HUES64 (cell line): ENCODE measurements around the gene SIGLEC7.

ENCODE experiments used
- H3K27ac ChIP-seq: 2 replicates; pipeline ENCODE4 v1.7.0; 2013; ENCODE audit warnings: low read depth, low read length, inconsistent platforms
- H3K27me3 ChIP-seq: 2 replicates; pipeline ENCODE4 v1.6.1; 2013; ENCODE audit warnings: mild to moderate bottlenecking, low read length; ENCODE audit not compliant: insufficient read depth
- H3K36me3 ChIP-seq: 2 replicates; pipeline ENCODE4 v1.6.1; 2013; ENCODE audit warnings: mild to moderate bottlenecking, low read length; ENCODE audit not compliant: insufficient read depth
- H3K4me1 ChIP-seq: 2 replicates; pipeline ENCODE4 v1.6.1; 2013; ENCODE audit warnings: mild to moderate bottlenecking, low read length, moderate library complexity; ENCODE audit not compliant: insufficient read depth
- H3K4me3 ChIP-seq: 2 replicates; pipeline ENCODE4 v1.5.1; 2013; ENCODE audit warnings: mild to moderate bottlenecking, low read length, moderate library complexity
- H3K9ac ChIP-seq: 2 replicates; pipeline ENCODE4 v1.6.1; 2013; ENCODE audit warnings: mild to moderate bottlenecking, low read depth, low read length
- H3K9me3 ChIP-seq: 2 replicates; pipeline ENCODE4 v1.6.1; 2013; ENCODE audit warnings: low read depth, low read length; ENCODE audit not compliant: insufficient read depth
- WGBS: fragments of 150-250, 120-280 bp; methylation state at CpG from one replicate; pipeline ENCODE4 v1.1.7; 2013; ENCODE audit warnings: missing lambda C conversion rate; 5-methylcytosine and 5-hydroxymethylcytosine counted together

The SIGLEC7 gene

GRCh38 chr19:51192689-51193088 lies 50.6 kb downstream of the SIGLEC7 start:
- H3K27ac ChIP-seq: no peak overlapping the region
- H3K9me3 ChIP-seq: no peaks in the 10 kb centered on the region
- H3K9ac ChIP-seq: no peak overlapping the region
- no peaks in the 10 kb centered on the region for H3K27me3 ChIP-seq
- no peaks in the 10 kb centered on the region for H3K36me3 ChIP-seq
- H3K4me3 ChIP-seq: no peak overlapping the region
- no peaks in the 10 kb centered on the region for H3K4me1 ChIP-seq
- 94% methylated on average over 9 of the region's 9 CpGs for WGBS

DNA sequence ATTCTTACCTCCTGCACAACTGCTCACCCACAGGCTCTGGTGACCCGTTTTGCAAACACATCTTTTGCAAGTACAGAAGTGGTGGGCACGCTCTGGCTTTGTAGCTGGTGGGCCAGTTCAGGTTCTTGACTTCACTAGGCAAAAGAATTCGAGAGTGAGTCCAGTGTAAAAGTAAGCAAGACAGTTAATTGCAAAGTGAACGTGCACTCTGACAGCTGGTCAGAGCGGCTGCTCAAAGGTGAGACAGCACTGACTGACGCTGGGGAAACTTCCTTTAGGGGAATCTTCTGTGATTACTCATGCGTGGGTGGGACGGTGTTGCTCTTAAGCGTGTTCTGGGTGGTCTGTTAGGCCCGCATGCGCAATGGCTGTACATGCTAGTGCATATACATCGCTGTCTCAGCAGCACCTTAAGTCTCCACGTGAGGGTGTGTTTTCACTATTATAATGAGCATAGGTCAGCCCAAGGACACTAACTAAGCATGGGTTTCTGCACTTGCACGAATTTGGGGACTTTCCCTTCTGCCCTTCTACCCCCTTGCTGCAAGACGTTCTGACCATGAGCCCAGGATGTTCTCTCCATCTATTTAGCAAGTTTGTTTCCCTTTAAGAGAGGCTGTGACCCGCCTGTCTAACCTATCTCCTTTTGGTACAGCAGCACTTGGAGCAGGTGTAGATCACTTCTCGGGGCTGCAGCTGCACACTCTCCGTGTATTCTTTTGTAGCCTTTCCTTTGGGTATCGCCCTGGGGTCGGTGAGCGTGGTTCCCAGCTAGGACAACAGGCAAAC lies 52.6 kb downstream of the SIGLEC7 start:
- Histone ChIP-seq H3K9ac (no peak overlapping the region), H3K4me1 (no peaks in the 10 kb centered on the region), H3K36me3 (no peaks in the 10 kb centered on the region), H3K27ac (no peak overlapping the region), H3K27me3 (no peaks in the 10 kb centered on the region), H3K4me3 (no peak overlapping the region), H3K9me3 (no peaks in the 10 kb centered on the region)
- WGBS: 84% methylated on average over 17 of the region's 21 CpGs

GRCh38 chr19:51195316-51195586 lies 53.1 kb downstream of the SIGLEC7 start:
- Histone ChIP-seq H3K36me3 (no peaks in the 10 kb centered on the region), H3K4me3 (no peak overlapping the region), H3K27me3 (no peaks in the 10 kb centered on the region), H3K27ac (no peak overlapping the region), H3K4me1 (no peaks in the 10 kb centered on the region), H3K9ac (no peak overlapping the region), H3K9me3 (no peaks in the 10 kb centered on the region)
- WGBS: 95% methylated on average over 9 of the region's 9 CpGs

GRCh38 chr19:51195616-51196015 lies 53.5 kb downstream of the SIGLEC7 start:
- no peaks in the 10 kb centered on the region for H3K9me3 ChIP-seq
- H3K4me1 ChIP-seq: no peaks in the 10 kb centered on the region
- no peak overlapping the region for H3K4me3 ChIP-seq
- 92% methylated on average over 10 of the region's 10 CpGs for WGBS
- no peaks in the 10 kb centered on the region for H3K27me3 ChIP-seq
- H3K36me3 ChIP-seq: no peaks in the 10 kb centered on the region
- H3K9ac ChIP-seq: no peak overlapping the region
- no peak overlapping the region for H3K27ac ChIP-seq

DNA sequence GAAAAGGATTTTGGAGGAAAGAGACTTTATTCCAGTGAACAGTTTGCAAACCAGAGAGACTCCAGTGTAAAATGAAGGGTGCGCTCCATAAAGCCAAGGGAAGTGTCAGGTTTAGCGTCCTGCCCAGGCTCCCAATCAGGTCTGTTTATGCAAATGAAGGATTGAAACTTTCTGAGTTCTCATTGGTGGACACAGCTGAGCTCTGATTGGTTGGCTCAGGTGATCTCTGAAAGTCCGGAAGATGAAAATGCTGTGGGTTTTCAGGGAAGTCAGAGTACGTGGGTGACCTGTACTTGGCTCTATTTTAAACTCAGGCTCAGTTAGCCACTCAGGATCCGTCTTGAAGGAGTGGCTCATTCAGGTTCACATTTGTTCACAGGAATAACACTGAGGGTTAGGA lies 54.1 kb downstream of the SIGLEC7 start:
- H3K4me1 ChIP-seq: no peaks in the 10 kb centered on the region
- no peaks in the 10 kb centered on the region for H3K9me3 ChIP-seq
- H3K27ac ChIP-seq: no peak overlapping the region
- H3K4me3 ChIP-seq: no peak overlapping the region
- no peak overlapping the region for H3K9ac ChIP-seq
- H3K27me3 ChIP-seq: no peaks in the 10 kb centered on the region
- no peaks in the 10 kb centered on the region for H3K36me3 ChIP-seq
- 91% methylated on average over 5 of the region's 5 CpGs for WGBS

DNA sequence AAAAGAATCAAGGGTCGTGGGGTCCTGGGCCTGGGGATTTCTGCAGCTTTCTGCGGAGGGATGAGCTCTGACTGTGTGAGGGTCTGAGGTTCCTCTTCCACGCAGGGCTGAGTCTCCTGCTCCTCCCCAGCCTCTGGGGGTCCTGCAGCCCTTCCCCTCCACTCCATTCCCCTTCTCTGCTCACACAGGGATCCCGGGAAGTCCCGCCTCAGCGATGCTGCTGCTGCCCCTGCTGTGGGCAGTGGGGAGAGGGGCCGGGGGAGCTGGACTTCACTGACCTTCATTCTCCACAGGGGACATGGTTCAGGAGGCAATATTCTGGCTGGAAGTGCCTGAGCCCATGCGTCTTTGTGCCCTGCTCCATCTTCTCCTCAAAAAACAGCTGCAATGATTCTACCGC lies 56.5 kb downstream of the SIGLEC7 start:
- no peaks in the 10 kb centered on the region for H3K27me3 ChIP-seq
- no peak overlapping the region for H3K9ac ChIP-seq
- WGBS: 87% methylated on average over 9 of the region's 9 CpGs
- H3K27ac ChIP-seq: no peak overlapping the region
- no peaks in the 10 kb centered on the region for H3K4me1 ChIP-seq
- H3K4me3 ChIP-seq: no peak overlapping the region
- no peaks in the 10 kb centered on the region for H3K36me3 ChIP-seq
- H3K9me3 ChIP-seq: no peaks in the 10 kb centered on the region

DNA sequence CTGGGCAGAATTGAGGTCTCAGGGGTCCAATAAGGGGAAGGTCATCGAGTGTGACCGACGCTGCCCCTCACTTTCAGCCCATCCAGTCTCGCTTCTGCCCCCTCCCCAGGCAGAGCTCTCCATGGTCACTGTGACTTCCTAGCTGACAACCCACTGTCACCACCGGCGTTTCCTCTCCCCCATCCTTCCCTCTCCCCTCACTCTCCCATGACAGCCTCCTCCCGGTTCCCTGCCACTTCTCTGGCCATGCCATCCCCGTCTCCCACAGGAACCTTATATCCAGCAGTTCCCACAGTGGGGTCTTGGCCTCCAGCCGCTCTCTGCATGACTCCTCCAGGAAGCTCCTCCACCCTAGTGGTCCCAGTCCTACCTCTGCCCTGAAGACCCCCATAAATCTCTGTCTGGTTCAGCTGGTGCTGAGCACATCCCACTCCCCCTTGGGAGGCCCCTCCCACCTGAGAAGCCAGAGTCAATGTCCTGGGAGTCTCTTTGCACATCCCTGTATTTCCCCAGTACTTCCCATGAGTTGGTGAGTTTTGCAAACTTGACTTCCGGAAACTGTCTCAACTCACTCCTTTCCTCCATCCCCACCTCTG lies 58.1 kb downstream of the SIGLEC7 start:
- no peaks in the 10 kb centered on the region for H3K9me3 ChIP-seq
- H3K9ac ChIP-seq: no peak overlapping the region
- WGBS: 87% methylated on average over 10 of the region's 10 CpGs
- H3K27me3 ChIP-seq: no peaks in the 10 kb centered on the region
- H3K27ac ChIP-seq: no peak overlapping the region
- no peak overlapping the region for H3K4me3 ChIP-seq
- H3K4me1 ChIP-seq: no peaks in the 10 kb centered on the region
- H3K36me3 ChIP-seq: no peaks in the 10 kb centered on the region

DNA sequence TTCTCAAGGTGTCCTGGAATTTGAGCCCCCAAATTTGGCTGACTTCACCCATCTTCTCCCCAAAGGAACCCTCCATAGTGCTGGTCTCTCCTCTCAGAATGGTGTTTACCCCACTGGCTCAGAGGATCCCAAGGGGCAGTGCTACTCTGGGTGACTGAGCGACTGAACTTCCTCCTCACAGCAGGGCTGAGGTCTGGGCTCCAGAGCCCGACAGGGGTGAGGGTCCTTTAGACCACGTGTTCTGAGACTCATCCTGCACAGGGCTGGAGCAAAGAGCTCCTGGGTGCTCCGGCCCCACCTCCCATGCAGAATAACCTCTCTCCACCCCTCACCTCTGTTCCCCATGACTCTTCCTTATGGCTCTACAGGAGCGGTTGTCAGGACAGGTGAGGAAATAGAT lies 59.6 kb downstream of the SIGLEC7 start:
- WGBS: 75% methylated on average over 5 of the region's 5 CpGs
- Histone ChIP-seq H3K9me3 (no peaks in the 10 kb centered on the region), H3K4me1 (no peaks in the 10 kb centered on the region), H3K27me3 (no peaks in the 10 kb centered on the region), H3K9ac (no peak overlapping the region), H3K27ac (no peak overlapping the region), H3K36me3 (no peaks in the 10 kb centered on the region), H3K4me3 (no peak overlapping the region)
